Measurements from ENCODE around the gene GRM4.
"Not testable (repeated sequence)": the region's sequence is repeated elsewhere in the genome, so short reads cannot be mapped to it uniquely, and the experiment has no call there.

GRM4 gene

DNA sequence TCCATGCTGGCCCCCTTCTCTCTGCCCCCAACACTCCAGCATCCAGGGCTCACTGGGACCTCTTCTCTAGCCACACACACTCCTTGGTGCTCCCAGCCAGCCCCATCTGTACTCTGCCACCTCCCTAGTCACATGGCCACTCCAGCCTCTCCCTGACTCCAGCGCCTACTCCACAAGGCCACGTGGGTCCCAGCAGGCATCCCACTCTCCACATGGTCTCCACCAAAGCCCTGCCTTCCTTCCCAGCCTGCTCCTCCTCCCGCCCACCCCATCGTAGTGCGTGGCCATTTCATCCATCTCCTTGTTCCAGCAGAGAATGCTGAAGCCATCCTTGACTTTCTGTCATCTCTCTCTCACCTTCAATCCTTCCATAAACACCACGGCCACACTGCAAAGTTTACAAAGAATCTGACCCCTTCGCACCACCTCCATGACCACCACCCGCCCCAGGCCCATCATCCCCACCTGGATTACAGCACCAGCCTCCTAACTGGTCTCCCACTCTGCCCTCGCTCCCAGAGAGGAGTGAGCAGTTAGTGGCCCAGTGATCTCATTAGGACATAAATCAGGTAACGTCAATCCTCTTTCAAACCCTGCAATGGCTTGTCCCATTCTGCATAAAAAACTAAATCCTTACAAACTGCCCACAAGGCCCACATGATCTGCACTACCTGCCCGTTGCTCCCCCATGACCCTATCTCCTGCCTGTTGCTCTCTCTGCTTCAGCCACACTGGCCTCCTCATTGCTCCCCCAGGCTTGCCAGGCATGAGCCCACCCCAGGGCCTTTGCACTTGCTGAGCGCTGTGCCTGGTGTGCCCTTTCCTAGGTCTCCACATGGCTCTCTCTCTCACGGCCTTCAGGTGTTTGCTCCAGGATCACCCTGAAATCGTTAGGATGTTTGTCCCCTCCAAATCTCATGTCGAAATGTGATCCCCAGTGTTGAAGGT, 96.2 kb downstream of the GRM4 start:
- peaks cover 4 to 16% (median 10%) of the 10 kb centered on the region in 5 donors for H3K27me3 ChIP-seq (ENCODE audit: control insufficient read depth in 5 of 5, insufficient read depth in 4 of 5, low read length in 5 of 5)

GRCh38 chr6:34047913-34048867, 97.7 kb downstream of the GRM4 start:
- H3K9me3 ChIP-seq (ENCODE audit: control insufficient read depth in 5 of 5, low read length in 5 of 5), result no peaks in the 10 kb centered on the region
- no peaks in the 10 kb centered on the region for H3K36me3 ChIP-seq (ENCODE audit: control insufficient read depth in 5 of 5, insufficient read depth in 5 of 5, low read length in 5 of 5)
- no peak overlapping the region for H3K27ac ChIP-seq (ENCODE audit: low read depth, low read length)
- H3K4me1 ChIP-seq (ENCODE audit: control insufficient read depth in 5 of 5, insufficient read depth in 5 of 5, low read length in 5 of 5), result no peaks in the 10 kb centered on the region
- H3K27me3 ChIP-seq (ENCODE audit: control insufficient read depth in 5 of 5, insufficient read depth in 4 of 5, low read length in 5 of 5), result peaks cover 3 to 14% (median 7%) of the 10 kb centered on the region in 5 donors
- no peak overlapping the region for H3K4me3 ChIP-seq (ENCODE audit: low read depth in 1 of 5, low read length in 5 of 5)
- H3K9ac ChIP-seq (ENCODE audit: low read length in 5 of 5), result no peak overlapping the region

More for the DNA sequence above, 96.2 kb downstream of the GRM4 start:
- H3K9me3 ChIP-seq (ENCODE audit: control insufficient read depth in 5 of 5, low read length in 5 of 5), result no peaks in the 10 kb centered on the region
- no peaks in the 10 kb centered on the region for H3K36me3 ChIP-seq (ENCODE audit: control insufficient read depth in 5 of 5, insufficient read depth in 5 of 5, low read length in 5 of 5)
- H3K9ac ChIP-seq (ENCODE audit: low read length in 5 of 5), result no peak overlapping the region
- H3K27ac ChIP-seq (ENCODE audit: low read depth, low read length), result no peak overlapping the region
- no peak overlapping the region for H3K4me3 ChIP-seq (ENCODE audit: low read depth in 1 of 5, low read length in 5 of 5)
- H3K4me1 ChIP-seq (ENCODE audit: control insufficient read depth in 5 of 5, insufficient read depth in 5 of 5, low read length in 5 of 5), result no peaks in the 10 kb centered on the region

DNA sequence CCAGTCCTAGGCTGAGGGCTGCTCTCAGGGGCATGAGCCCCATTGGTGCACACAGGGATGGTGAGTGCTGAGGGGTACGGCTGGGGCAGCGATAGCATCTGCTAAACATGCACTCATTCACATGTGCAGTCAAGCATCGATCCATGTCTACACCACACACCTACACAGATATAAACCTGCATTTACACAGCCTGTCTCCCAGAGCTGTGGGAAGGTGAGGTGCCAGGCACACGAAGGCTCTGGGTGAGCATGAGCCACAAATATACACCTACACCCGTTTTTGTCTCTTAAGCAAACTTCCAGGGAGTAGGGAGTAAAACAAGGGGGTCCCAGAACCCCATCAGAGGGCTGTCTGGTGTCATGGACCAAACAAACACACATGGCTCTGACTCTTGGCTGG, 99.3 kb downstream of the GRM4 start:
- Histone ChIP-seq H3K4me1 (ENCODE audit: control insufficient read depth in 5 of 5, insufficient read depth in 5 of 5, low read length in 5 of 5) (no peaks in the 10 kb centered on the region), H3K9me3 (ENCODE audit: control insufficient read depth in 5 of 5, low read length in 5 of 5) (no peaks in the 10 kb centered on the region), H3K4me3 (ENCODE audit: low read depth in 1 of 5, low read length in 5 of 5) (no peak overlapping the region), H3K27me3 (ENCODE audit: control insufficient read depth in 5 of 5, insufficient read depth in 4 of 5, low read length in 5 of 5) (peaks cover 0 to 9% (median 3%) of the 10 kb centered on the region in 5 donors), H3K36me3 (ENCODE audit: control insufficient read depth in 5 of 5, insufficient read depth in 5 of 5, low read length in 5 of 5) (no peaks in the 10 kb centered on the region), H3K27ac (ENCODE audit: low read depth, low read length) (no peak overlapping the region), H3K9ac (ENCODE audit: low read length in 5 of 5) (no peak overlapping the region)

GRCh38 chr6:34045771-34046170, 100.1 kb downstream of the GRM4 start:
- no peak overlapping the region for H3K9ac ChIP-seq (ENCODE audit: low read length in 5 of 5)
- no peaks in the 10 kb centered on the region for H3K36me3 ChIP-seq (ENCODE audit: control insufficient read depth in 5 of 5, insufficient read depth in 5 of 5, low read length in 5 of 5)
- no peak overlapping the region for H3K4me3 ChIP-seq (ENCODE audit: low read depth in 1 of 5, low read length in 5 of 5)
- H3K27ac ChIP-seq (ENCODE audit: low read depth, low read length), result no peak overlapping the region
- H3K4me1 ChIP-seq (ENCODE audit: control insufficient read depth in 5 of 5, insufficient read depth in 5 of 5, low read length in 5 of 5), result no peaks in the 10 kb centered on the region
- no peaks in the 10 kb centered on the region for H3K9me3 ChIP-seq (ENCODE audit: control insufficient read depth in 5 of 5, low read length in 5 of 5)
- H3K27me3 ChIP-seq (ENCODE audit: control insufficient read depth in 5 of 5, insufficient read depth in 4 of 5, low read length in 5 of 5), result peaks cover 0 to 11% (median 5%) of the 10 kb centered on the region in 5 donors

DNA sequence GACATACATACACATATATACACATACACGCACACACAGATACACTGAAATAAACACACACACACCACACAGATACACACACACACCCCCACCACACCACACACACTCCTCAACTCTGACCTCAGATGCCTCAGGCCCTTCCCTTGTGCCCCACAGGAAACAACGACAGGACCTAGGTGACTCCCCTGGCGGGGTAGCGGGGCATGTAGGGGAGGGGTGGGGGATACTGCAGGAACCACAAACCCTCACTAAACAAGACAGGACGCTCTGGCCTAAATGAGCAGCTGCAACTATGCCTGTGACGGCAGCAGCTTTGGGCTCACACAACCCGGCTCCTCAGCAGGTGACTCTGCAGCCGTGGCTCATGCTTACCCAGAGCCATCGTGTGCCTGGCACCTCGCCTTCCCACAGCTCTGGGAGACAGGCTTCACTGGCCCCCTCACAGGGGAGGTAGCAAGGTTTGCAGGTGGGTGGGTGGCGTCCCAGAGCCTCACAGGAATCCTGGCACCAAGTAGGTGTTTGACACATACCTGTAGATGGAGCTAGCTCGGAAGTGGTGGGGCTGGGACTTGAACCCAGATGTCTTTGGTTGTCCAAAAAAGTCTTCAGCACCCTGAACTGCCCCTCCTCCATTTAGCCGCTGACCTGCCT, 100.8 kb downstream of the GRM4 start:
- Histone ChIP-seq H3K9me3 (ENCODE audit: control insufficient read depth in 5 of 5, low read length in 5 of 5) (no peaks in the 10 kb centered on the region), H3K27ac (ENCODE audit: low read depth, low read length) (no peak overlapping the region), H3K9ac (ENCODE audit: low read length in 5 of 5) (no peak overlapping the region), H3K4me3 (ENCODE audit: low read depth in 1 of 5, low read length in 5 of 5) (no peak overlapping the region), H3K27me3 (ENCODE audit: control insufficient read depth in 5 of 5, insufficient read depth in 4 of 5, low read length in 5 of 5) (peaks cover 0 to 11% (median 5%) of the 10 kb centered on the region in 5 donors), H3K36me3 (ENCODE audit: control insufficient read depth in 5 of 5, insufficient read depth in 5 of 5, low read length in 5 of 5) (no peaks in the 10 kb centered on the region), H3K4me1 (ENCODE audit: control insufficient read depth in 5 of 5, insufficient read depth in 5 of 5, low read length in 5 of 5) (no peaks in the 10 kb centered on the region)

- H3K9ac ChIP-seq (ENCODE audit: low read length in 5 of 5), result no peak overlapping the region
- no peaks in the 10 kb centered on the region for H3K9me3 ChIP-seq (ENCODE audit: control insufficient read depth in 5 of 5, low read length in 5 of 5)
- no peaks in the 10 kb centered on the region for H3K36me3 ChIP-seq (ENCODE audit: control insufficient read depth in 5 of 5, insufficient read depth in 5 of 5, low read length in 5 of 5)
- H3K4me3 ChIP-seq (ENCODE audit: low read depth in 1 of 5, low read length in 5 of 5), result no peak overlapping the region
- no peak overlapping the region for H3K27ac ChIP-seq (ENCODE audit: low read depth, low read length)
- H3K27me3 ChIP-seq (ENCODE audit: control insufficient read depth in 5 of 5, insufficient read depth in 4 of 5, low read length in 5 of 5), result peaks cover 0 to 13% (median 5%) of the 10 kb centered on the region in 5 donors
- no peaks in the 10 kb centered on the region for H3K4me1 ChIP-seq (ENCODE audit: control insufficient read depth in 5 of 5, insufficient read depth in 5 of 5, low read length in 5 of 5)
Observed at GRCh38 chr6:34043359-34043758, 102.5 kb downstream of the GRM4 start.

DNA sequence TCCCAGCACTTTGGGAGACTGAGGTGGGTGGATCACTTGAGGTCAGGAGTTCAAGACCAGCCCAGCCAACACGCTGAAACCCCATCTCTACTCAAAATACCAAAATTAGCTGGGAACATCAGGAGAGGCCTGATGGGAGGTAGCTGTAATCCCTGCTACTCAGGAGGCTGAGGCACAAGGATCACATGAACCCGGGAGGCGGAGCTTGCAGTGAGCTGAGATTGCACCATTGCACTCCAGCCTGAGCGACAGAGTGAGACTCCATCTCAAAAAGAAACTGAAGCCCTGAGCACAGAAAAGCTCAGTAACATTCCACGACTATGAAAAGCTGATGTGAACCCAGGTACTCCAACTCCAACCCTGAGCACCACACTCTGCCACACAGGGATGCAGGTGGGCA, 103.9 kb downstream of the GRM4 start:
- not testable (repeated sequence) for H3K4me3 ChIP-seq (ENCODE audit: low read depth in 1 of 5, low read length in 5 of 5); H3K36me3 ChIP-seq (ENCODE audit: control insufficient read depth in 5 of 5, insufficient read depth in 5 of 5, low read length in 5 of 5); H3K9me3 ChIP-seq (ENCODE audit: control insufficient read depth in 5 of 5, low read length in 5 of 5); H3K27ac ChIP-seq (ENCODE audit: low read depth, low read length); H3K4me1 ChIP-seq (ENCODE audit: control insufficient read depth in 5 of 5, insufficient read depth in 5 of 5, low read length in 5 of 5); H3K9ac ChIP-seq (ENCODE audit: low read length in 5 of 5)
- peaks cover 3 to 13% (median 5%) of the 10 kb centered on the region in 5 donors for H3K27me3 ChIP-seq (ENCODE audit: control insufficient read depth in 5 of 5, insufficient read depth in 4 of 5, low read length in 5 of 5)

DNA sequence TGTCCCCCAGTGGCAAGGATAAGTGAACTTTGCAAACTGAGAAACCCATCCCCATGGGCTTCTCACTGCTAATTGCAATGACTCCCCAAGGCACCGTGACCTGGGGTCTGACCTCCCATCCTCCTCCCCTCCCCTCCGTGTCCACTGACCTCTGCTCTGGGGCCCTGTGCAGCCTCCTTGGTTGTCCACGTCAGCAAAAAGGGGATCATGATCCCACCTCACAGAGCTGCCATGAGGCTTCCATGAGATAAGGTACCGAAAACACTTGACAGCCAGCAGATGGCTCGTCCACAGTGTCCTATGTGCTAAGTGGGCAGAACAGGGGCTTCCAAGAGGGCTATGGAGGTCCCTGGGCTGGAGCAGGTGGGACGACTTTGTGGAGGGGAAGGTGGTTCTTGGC, 104.5 kb downstream of the GRM4 start:
- Histone ChIP-seq H3K4me1 (ENCODE audit: control insufficient read depth in 5 of 5, insufficient read depth in 5 of 5, low read length in 5 of 5) (no peaks in the 10 kb centered on the region), H3K4me3 (ENCODE audit: low read depth in 1 of 5, low read length in 5 of 5) (no peak overlapping the region), H3K9me3 (ENCODE audit: control insufficient read depth in 5 of 5, low read length in 5 of 5) (no peaks in the 10 kb centered on the region), H3K9ac (ENCODE audit: low read length in 5 of 5) (no peak overlapping the region), H3K27ac (ENCODE audit: low read depth, low read length) (no peak overlapping the region), H3K36me3 (ENCODE audit: control insufficient read depth in 5 of 5, insufficient read depth in 5 of 5, low read length in 5 of 5) (no peaks in the 10 kb centered on the region), H3K27me3 (ENCODE audit: control insufficient read depth in 5 of 5, insufficient read depth in 4 of 5, low read length in 5 of 5) (peaks cover 3 to 13% (median 5%) of the 10 kb centered on the region in 5 donors)

- H3K4me1 ChIP-seq (ENCODE audit: control insufficient read depth in 5 of 5, insufficient read depth in 5 of 5, low read length in 5 of 5), result no peaks in the 10 kb centered on the region
Observed at GRCh38 chr6:34039943-34040342, 105.9 kb downstream of the GRM4 start.

More at GRCh38 chr6:34039943-34040342, 105.9 kb downstream of the GRM4 start:
- Histone ChIP-seq H3K27ac (ENCODE audit: low read depth, low read length) (no peak overlapping the region), H3K9ac (ENCODE audit: low read length in 5 of 5) (no peak overlapping the region), H3K4me3 (ENCODE audit: low read depth in 1 of 5, low read length in 5 of 5) (no peak overlapping the region), H3K9me3 (ENCODE audit: control insufficient read depth in 5 of 5, low read length in 5 of 5) (no peaks in the 10 kb centered on the region), H3K36me3 (ENCODE audit: control insufficient read depth in 5 of 5, insufficient read depth in 5 of 5, low read length in 5 of 5) (no peaks in the 10 kb centered on the region), H3K27me3 (ENCODE audit: control insufficient read depth in 5 of 5, insufficient read depth in 4 of 5, low read length in 5 of 5) (peaks cover 3 to 13% (median 6%) of the 10 kb centered on the region in 5 donors)
